ENCODE measurements around the gene DNAJA4.

DNA sequence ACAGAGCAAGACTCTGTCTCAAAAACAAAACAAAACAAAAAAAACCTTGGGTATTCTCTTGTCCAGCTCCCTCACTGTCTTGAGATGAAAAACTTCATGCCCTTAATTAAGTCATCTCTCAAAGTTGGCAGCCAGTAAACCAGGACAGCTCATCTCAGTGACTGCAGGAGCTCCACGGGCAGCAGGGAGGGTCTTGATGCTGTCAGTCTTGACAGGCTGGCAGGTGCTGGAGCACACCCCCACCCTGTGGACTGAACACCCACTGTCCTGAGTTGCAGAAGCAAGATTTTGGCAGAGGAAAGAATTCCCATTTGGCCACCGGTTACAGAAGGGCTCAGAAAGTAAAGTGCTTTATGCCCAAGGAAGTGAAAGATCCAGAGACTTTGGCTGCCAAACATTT is 8.0 kb downstream of the DNAJA4 start:
- TF ChIP-seq GATA2 (IDR thresholded peaks at IDR 0.05; ENCODE audit: low read depth, low read length) (no peak), GATA3 (IDR thresholded peaks at IDR 0.05; ENCODE audit: low read depth, low read length) (no peak)
